RCC 7860 (cell line): ENCODE results near the gene TMEM175.
"Not testable (repeated sequence)": the region's sequence is repeated elsewhere in the genome, so short reads cannot be mapped to it uniquely, and the experiment has no call there.

Experiments used
- DNase-seq: peaks from one replicate; pipeline ENCODE4 v3.0.0-alpha.2; 2015; ENCODE audit warnings: low spot score
- FAIRE-seq: peaks from 2 replicates; lab custom pipeline; 2012; peaks lifted over from hg19 to GRCh38; lab: Jason Lieb, UNC

TMEM175 gene

DNA sequence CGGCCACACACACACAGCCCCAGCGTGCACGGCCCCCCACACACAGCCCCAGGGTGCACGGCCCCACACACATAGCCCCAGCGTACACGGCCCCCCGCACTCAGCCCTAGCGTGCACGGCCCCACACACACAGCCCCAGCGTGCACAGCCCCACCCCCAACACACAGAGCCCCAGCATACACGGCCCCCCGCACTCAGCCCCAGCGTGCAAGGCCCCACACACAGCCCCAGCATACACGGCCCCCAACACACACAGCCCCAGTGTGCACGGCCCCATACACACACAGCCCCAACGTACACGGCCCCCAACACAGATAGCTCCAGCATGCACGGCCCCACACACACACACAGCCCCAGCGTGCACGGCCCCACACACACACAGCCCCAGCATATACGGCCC, 17.7 kb upstream of the TMEM175 start:
- DNase-seq (no peak), FAIRE-seq (no peak)

DNA sequence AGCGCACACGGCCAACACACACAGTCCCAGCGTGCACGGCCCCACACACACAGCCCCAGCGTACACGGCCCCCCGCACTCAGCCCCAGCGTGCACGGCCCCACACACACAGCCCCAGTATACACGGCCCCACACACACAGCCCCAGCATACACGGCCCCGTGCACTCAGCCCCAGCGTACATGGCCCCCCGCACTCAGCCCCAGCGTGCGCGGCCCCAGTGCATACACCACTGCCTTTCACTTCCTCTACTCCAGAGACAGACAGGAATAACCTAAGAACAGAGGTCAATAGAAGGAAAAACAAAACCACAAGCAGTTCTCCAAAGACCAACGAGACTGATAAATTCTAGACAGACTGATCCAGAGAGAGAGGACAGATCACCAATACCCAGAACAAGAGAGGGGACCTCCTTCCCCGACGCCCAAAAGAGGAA, 17.2 kb upstream of the TMEM175 start:
- no peak for FAIRE-seq

DNA sequence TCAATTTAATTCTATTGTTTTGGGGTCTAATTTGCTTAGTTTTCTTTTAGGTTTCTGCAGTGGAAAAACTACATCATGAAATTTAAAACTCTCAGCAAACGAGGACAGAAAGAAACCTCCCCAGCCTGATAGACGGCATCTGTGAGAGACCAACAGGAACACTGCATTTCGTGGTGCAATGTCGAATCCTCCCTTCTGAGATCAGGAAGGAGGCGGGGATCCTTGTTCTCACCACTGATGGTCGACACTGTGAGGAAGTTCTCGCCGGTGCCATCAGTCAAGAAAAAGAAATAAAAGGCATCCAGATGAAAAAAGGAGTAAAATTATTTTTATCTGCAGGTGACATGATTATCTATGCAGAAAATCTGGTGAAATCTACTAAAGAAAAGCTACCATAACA, 16.7 kb upstream of the TMEM175 start:
- FAIRE-seq (no peak), DNase-seq (no peak)

More for the DNA sequence above, 17.2 kb upstream of the TMEM175 start:
- no peak for DNase-seq

DNA sequence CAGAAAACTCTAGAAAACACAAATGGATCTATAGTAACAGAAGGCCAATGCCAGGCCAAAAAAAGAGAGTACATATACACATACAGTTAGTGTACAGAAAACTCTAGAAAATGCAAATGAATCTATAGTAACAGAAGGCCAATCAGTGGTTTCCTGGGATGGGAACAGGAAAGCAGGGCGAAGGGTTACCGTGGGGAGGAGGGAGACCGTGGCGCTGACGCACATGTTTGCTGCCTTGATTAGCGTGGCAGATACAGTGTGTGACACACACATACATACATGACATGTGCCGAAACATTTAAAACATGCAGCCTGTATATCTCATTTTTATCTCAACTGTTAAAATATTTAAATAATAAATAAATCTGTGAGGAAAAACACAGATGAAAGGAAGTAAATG, 14.8 kb upstream of the TMEM175 start:
- DNase-seq = no peak

DNA sequence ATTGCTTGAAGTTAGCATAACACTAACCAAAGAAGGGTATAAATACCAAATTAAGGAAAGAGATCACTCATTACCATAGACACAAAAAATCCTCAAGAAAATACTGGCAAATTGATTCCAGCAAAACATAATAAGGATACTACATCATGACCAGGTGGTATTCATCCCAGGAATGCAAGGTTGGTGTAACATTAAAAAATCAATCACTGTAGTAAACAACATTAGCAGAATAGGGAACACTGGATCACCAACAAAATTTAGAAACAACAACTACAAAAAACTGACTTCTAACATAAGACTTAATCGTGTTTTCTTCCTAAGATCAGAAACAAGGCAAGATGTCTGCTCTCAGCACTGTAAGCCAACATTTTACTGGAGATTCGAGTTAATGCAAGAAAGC, 14.3 kb upstream of the TMEM175 start:
- FAIRE-seq = no peak
- no peak for DNase-seq

More for the DNA sequence above, 14.8 kb upstream of the TMEM175 start:
- no peak for FAIRE-seq

GRCh38 chr4:918591-918990, 13.7 kb upstream of the TMEM175 start:
- not testable (repeated sequence) for FAIRE-seq, DNase-seq

DNA sequence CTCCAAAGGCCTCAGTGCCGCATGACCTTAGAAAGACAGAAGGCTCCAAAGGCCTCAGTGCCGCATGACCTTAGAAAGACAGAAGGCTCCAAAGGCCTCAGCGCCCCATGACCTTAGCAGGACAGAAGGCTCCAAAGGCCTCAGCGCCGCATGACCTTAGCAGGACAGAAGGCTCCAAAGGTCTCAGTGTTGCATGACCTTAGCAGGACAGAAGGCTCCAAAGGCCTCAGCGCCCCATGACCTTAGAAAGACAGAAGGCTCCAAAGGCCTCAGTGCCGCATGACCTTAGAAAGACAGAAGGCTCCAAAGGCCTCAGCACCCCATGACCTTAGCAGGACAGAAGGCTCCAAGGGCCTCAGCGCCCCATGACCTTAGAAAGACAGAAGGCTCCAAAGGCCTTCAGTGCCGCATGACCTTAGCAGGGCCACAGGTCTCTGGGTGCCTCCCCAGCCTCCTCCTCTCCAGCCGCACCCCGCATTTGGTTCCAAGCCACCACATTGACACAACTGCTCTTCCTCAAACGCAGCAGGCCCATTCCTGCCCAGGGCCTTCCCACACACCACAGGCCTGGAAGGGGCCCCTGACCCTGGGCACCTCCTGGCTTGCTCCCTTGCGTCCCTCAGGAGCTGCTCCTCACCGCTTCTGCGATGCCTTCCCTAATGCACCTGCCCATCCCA, 13.1 kb upstream of the TMEM175 start:
- not testable (repeated sequence) for DNase-seq, FAIRE-seq

GRCh38 chr4:921830-922331, 10.4 kb upstream of the TMEM175 start:
- no peak for FAIRE-seq
- no peak for DNase-seq

GRCh38 chr4:924107-925096, 7.9 kb upstream of the TMEM175 start:
- DNase-seq (peak; percentile 60), FAIRE-seq (no peak)

DNA sequence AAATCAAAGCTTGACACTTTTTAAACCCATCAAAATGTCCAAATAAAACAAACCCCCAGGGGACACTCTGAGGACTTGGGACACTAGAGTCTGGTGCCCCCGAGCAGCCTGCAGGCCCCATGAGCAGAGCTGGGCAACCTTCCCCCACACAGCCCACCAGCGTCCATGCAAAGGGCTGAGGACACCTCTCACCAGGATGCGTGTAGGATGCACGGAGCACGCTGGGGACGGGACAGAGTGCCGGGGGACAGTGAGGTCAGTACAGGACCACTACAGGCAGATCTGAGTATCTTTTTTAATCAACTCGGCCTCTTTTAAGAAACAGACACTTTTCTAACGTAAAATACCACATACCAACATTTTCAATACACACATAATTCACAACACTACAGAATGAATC, 7.1 kb upstream of the TMEM175 start:
- FAIRE-seq (no peak), DNase-seq (no peak)

GRCh38 chr4:925771-926500, 6.3 kb upstream of the TMEM175 start:
- no peak for FAIRE-seq
- no peak for DNase-seq

DNA sequence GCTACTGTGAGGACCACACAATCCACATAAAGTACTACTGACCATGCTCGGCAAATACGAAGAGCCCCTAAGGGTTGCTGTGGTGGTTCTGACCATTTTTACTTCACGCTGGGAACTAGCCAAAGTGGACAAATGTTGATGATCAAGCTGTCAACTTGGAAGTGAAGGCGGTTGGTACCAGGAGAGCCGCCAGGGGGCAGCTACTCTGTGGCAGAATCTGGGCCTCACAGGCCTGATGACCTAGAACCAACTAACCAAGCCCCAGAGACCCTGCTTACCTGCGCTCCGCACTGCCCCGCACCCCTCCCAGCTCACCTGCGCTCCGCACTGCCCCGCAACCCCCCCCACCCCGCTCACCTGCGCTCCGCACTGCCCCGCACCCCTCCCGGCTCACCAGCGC, 5.7 kb upstream of the TMEM175 start:
- no peak for DNase-seq
- no peak for FAIRE-seq

DNA sequence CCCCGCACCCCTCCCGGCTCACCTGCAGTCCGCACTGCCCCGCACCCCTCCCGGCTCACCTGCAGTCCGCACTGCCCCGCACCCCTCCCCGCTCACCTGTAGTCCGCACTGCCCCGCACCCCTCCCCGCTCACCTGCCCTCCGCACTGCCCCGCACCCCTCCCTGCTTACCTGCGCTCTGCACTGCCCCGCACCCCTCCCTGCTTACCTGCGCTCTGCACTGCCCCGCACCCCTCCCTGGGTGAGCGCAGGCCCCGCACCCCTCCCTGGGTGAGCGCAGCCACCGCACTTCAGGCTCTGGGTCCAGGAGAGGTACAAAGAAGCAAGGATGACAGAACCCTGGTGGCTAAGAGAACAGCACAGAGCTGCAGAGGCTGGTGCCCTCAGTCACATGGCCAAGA, 4.7 kb upstream of the TMEM175 start:
- FAIRE-seq, DNase-seq: not testable (repeated sequence)

GRCh38 chr4:929096-929765, 3.0 kb upstream of the TMEM175 start:
- FAIRE-seq = no peak
- no peak for DNase-seq

- FAIRE-seq = no peak
- DNase-seq = no peak
Measured at GRCh38 chr4:930028-930551, 2.2 kb upstream of the TMEM175 start.

DNA sequence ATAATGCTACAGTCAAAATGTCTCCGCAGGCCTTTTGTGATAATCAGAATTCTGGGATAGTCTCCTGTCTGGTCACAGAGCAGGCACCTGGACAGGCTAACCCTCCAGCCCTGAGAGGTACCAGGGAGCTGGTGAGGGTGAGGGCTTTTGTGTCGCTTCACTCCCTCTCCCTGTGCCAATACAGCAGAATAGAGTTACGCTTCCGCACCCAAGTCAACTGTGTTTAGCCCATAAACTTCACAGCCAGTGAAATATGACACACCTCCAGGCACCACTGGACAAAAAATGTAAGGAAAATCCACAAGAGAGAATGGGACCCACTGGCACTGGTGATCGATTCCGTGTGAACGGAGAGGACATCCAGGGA, 1.4 kb upstream of the TMEM175 start:
- DNase-seq (no peak), FAIRE-seq (no peak)

DNA sequence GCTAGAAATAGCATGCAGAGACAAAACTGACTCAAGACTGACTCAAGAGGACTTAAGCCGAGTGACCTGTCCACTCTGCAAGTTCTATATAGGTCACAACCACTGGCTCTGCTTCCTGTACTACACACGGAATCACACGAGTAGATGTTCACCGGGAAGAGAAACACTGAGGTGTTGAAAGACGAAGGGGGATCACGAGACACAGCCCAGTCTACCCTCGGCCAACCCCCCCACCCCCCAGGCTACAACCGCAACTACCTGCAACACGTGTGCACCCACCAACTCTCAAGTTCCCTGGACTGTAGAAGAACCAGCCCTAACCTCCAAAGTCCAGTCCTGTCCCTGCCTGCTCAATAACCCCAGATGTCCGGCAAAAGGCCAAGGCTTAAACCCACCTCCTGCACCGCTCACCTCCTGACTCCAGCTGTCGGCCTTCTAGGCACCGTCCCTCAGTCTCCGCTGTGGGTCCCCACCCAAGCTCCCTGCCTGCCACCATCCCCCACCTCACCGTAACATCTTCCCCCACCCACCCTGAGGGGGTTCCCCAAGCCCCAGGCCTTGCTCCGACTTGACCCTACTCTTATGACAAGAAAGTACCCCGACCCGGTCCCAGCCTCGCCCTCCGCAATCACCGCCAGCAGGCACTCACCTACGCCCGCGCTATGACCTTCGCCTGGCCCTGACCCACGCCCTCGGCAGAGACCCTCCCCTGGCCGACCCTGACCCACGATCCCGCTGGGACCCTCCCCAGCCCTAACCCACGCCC, 883 bp upstream of the TMEM175 start:
- FAIRE-seq (no peak), DNase-seq (peak; percentile 61)

- DNase-seq (no peak), FAIRE-seq (no peak)
Measured at GRCh38 chr4:932713-933070, 432 bp downstream of the TMEM175 start.

DNA sequence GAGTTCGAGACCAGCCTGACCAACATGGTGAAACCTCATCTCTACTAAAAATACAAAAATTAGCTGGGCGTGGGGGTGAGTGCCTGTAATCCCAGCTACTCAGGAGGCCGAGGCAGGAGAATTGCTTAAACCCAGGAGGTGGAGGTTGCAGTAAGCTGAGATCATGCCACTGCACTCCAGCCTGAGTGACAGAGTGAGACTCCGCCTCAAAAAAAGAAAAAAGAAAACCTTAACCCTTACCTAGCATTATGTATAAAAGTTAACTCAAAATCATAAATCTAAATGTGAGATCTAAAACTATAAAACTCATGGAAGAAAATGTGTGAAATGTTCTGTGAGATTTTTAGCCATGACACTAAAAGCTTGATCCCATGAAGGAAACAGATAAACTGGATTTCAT, 7.2 kb downstream of the TMEM175 start:
- FAIRE-seq, DNase-seq: not testable (repeated sequence)
